Smooth muscle cell (in vitro differentiated cells): ENCODE measurements around the gene GDNF. TPM values are rescaled to one million over a fixed set of nuclear protein-coding genes. Genes with fewer than 3 reads are reported as not detected.
A peak's percentile ranks its signal among the peaks of the same experiment; 100 is the strongest.

Source experiments
- DNase-seq: peaks from one replicate; lab custom pipeline; 2025; ENCODE audit not compliant: unreplicated experiment; lab: John Stamatoyannopoulos, UW
- H2AFZ ChIP-seq: fragments of 200-600 bp; sonication (generic); 2 replicates; pipeline ENCODE4 v1.6.0; 2016; ENCODE audit warnings: antibody characterized with exemption, low read depth, mild to moderate bottlenecking
- H3F3A ChIP-seq: fragments of 200-600 bp; sonication (generic); 2 replicates; pipeline ENCODE4 v1.6.0; 2017; ENCODE audit warnings: antibody characterized with exemption, low read depth
- H3K27ac ChIP-seq: fragments of 200-600 bp; sonication (generic); 2 replicates; pipeline ENCODE4 v1.5.1; 2016; ENCODE audit warnings: low read depth, mild to moderate bottlenecking
- H3K27me3 ChIP-seq: fragments of 200-600 bp; sonication (generic); 2 replicates; pipeline ENCODE4 v1.6.1; 2016; ENCODE audit warnings: low read depth, mild to moderate bottlenecking
- H3K36me3 ChIP-seq: fragments of 200-600 bp; sonication (generic); 2 replicates; pipeline ENCODE4 v1.5.1; 2016; ENCODE audit warnings: low read depth
- H3K4me1 ChIP-seq: fragments of 200-600 bp; sonication (generic); 2 replicates; pipeline ENCODE4 v1.5.1; 2016; ENCODE audit warnings: low read depth
- H3K4me2 ChIP-seq: fragments of 200-600 bp; sonication (generic); 2 replicates; pipeline ENCODE4 v1.6.0; 2016; ENCODE audit warnings: mild to moderate bottlenecking
- H3K4me3 ChIP-seq: fragments of 200-600 bp; sonication (generic); 2 replicates; pipeline ENCODE4 v1.5.1; 2016; ENCODE audit warnings: mild to moderate bottlenecking
- H3K79me2 ChIP-seq: fragments of 200-600 bp; sonication (generic); 2 replicates; pipeline ENCODE4 v1.6.0; 2016; ENCODE audit warnings: low read depth, mild to moderate bottlenecking
- H3K9ac ChIP-seq: fragments of 200-600 bp; sonication (generic); 2 replicates; pipeline ENCODE4 v1.6.0; 2016; ENCODE audit warnings: low read depth
- H3K9me3 ChIP-seq: fragments of 200-600 bp; sonication (generic); replicated peaks from 2 replicates; pipeline ENCODE4 v1.5.1; 2016; ENCODE audit warnings: low read depth
- H4K20me1 ChIP-seq: fragments of 200-600 bp; sonication (generic); 2 replicates; pipeline ENCODE4 v1.6.0; 2016; ENCODE audit warnings: low read depth
- CTCF ChIP-seq: fragments of 200-600 bp; sonication (generic); IDR thresholded peaks from 2 replicates; pipeline ENCODE4 v1.5.1; 2017; ENCODE audit warnings: borderline replicate concordance, mild to moderate bottlenecking, antibody characterized with exemption; ENCODE audit not compliant: insufficient read depth, poor library complexity, severe bottlenecking
- WGBS: methylation state at CpG from one replicate; pipeline ENCODE4 v1.1.7; 2016; ENCODE audit warnings: low lambda C conversion rate; 5-methylcytosine and 5-hydroxymethylcytosine counted together
- polyA plus RNA-seq: library from polyadenylated mRNA; unstranded; fragments of >200 nt; fragmentation: Nextera tagmentation; extraction: Ambion mirVana; gene quantifications from 2 replicates; pipeline ENCODE4 v1.2.1, GENCODE V29; 2016
- total RNA-seq: library from RNA; depleted of rRNA; stranded (reverse); fragments of >200 nt; gene quantifications from 2 replicates; pipeline ENCODE4 v1.2.3, GENCODE V29; 2014

GDNF gene
- total and polyA plus RNA-seq, 2 experiments from 2014 or later, result 12.9 to 18.8 TPM

GRCh38 chr5:37814699-37815098 is 25.1 kb downstream of the GDNF start:
- TF ChIP-seq CTCF, result no peak
- Histone ChIP-seq H2AFZ (no peak overlapping the region), H3K27me3 (no peaks in the 10 kb centered on the region), H3K4me3 (no peak overlapping the region), H3K9me3 (no peaks in the 10 kb centered on the region), H3K27ac (peak overlapping the region; percentile 5), H3K79me2 (peaks cover 6% of the 10 kb centered on the region), H3F3A (peaks cover 11% of the 10 kb centered on the region), H3K4me1 (peaks cover 16% of the 10 kb centered on the region), H3K36me3 (peaks cover 5% of the 10 kb centered on the region), H4K20me1 (peaks cover 10% of the 10 kb centered on the region), H3K4me2 (no peak overlapping the region), H3K9ac (no peak overlapping the region)
- no peak for DNase-seq
- 80% methylated on average over 11 of the region's 11 CpGs for WGBS

- peaks cover 11% of the 10 kb centered on the region for H3F3A ChIP-seq
- TF ChIP-seq CTCF, result no peak
- 95% methylated on average over 2 of the region's 2 CpGs for WGBS
- H3K4me1 ChIP-seq, result peaks cover 16% of the 10 kb centered on the region
- no peaks in the 10 kb centered on the region for H4K20me1 ChIP-seq
- no peaks in the 10 kb centered on the region for H3K27me3 ChIP-seq
- no peak overlapping the region for H3K4me2 ChIP-seq
- H3K9me3 ChIP-seq, result no peaks in the 10 kb centered on the region
- peak overlapping the region; percentile 70 for H3K27ac ChIP-seq
- H3K79me2 ChIP-seq, result no peaks in the 10 kb centered on the region
- no peak overlapping the region for H3K4me3 ChIP-seq
- no peak for DNase-seq
- H3K9ac ChIP-seq, result no peak overlapping the region
- H3K36me3 ChIP-seq, result peaks cover 5% of the 10 kb centered on the region
- H2AFZ ChIP-seq, result no peak overlapping the region
These were observed 27.5 kb downstream of the GDNF start for GRCh38 chr5:37812365-37812764.

GRCh38 chr5:37811866-37812265 is 28.0 kb downstream of the GDNF start:
- Histone ChIP-seq H3K79me2 (no peaks in the 10 kb centered on the region), H3K9me3 (no peaks in the 10 kb centered on the region), H3K36me3 (peaks cover 5% of the 10 kb centered on the region), H3F3A (peaks cover 6% of the 10 kb centered on the region), H3K4me3 (no peak overlapping the region), H3K4me2 (no peak overlapping the region), H3K9ac (no peak overlapping the region), H2AFZ (no peak overlapping the region), H3K27me3 (no peaks in the 10 kb centered on the region), H3K4me1 (peaks cover 12% of the 10 kb centered on the region), H3K27ac (peak overlapping the region; percentile 70), H4K20me1 (no peaks in the 10 kb centered on the region)
- no peak for DNase-seq
- 96% methylated on average over 10 of the region's 10 CpGs for WGBS
- no peak for TF ChIP-seq CTCF

GRCh38 chr5:37810311-37810710 is 29.5 kb downstream of the GDNF start:
- no peaks in the 10 kb centered on the region for H3K9me3 ChIP-seq
- no peaks in the 10 kb centered on the region for H3K27me3 ChIP-seq
- no peak overlapping the region for H3K4me3 ChIP-seq
- WGBS, result 52% methylated on average over 14 of the region's 14 CpGs
- peak overlapping the region; percentile 70 for H3K27ac ChIP-seq
- H3K4me1 ChIP-seq, result no peaks in the 10 kb centered on the region
- H2AFZ ChIP-seq, result no peak overlapping the region
- no peaks in the 10 kb centered on the region for H4K20me1 ChIP-seq
- peaks cover 5% of the 10 kb centered on the region for H3K36me3 ChIP-seq
- H3K9ac ChIP-seq, result peak overlapping the region; percentile 7
- H3K79me2 ChIP-seq, result no peaks in the 10 kb centered on the region
- peaks cover 6% of the 10 kb centered on the region for H3F3A ChIP-seq
- no peak for TF ChIP-seq CTCF
- DNase-seq, result no peak
- peak overlapping the region; percentile 43 for H3K4me2 ChIP-seq
